Bronchial epithelial cell (primary cell): ENCODE measurements around the gene MED25. TPM values are rescaled to one million over a fixed set of nuclear protein-coding genes. Genes with fewer than 3 reads are reported as not detected.

ENCODE experiments used
- DNase-seq: peaks from one replicate; pipeline ENCODE4 v3.0.0-alpha.2; 2010; ENCODE audit warnings: low read depth
- FAIRE-seq: peaks from 2 replicates; lab custom pipeline; 2011; peaks lifted over from hg19 to GRCh38; lab: Jason Lieb, UNC
- H3K27me3 ChIP-seq: 2 replicates; pipeline ENCODE4 v1.5.1; 2011; ENCODE audit warnings: low read length; ENCODE audit not compliant: control insufficient read depth, insufficient read depth
- H3K36me3 ChIP-seq: 2 replicates; pipeline ENCODE4 v1.5.1; 2011; ENCODE audit warnings: low read length; ENCODE audit not compliant: control insufficient read depth, insufficient read depth
- H3K4me3 ChIP-seq: 2 replicates; pipeline ENCODE4 v1.5.1; 2011; ENCODE audit warnings: mild to moderate bottlenecking, low read depth, low read length, control low read depth
- total RNA-seq: library from RNA; depleted of rRNA; stranded (reverse); fragments of >200 nt; gene quantifications from 2 replicates; pipeline ENCODE4 v1.2.1, GENCODE V29; 2014
- TF ChIP-seq, protein P1 (sequence below): IDR thresholded peaks from 2 replicates; pipeline ENCODE4 v1.5.1; 2011; ENCODE audit warnings: mild to moderate bottlenecking, moderate library complexity, low read length, control low read depth, inconsistent platforms; ENCODE audit not compliant: insufficient read depth, severe bottlenecking

The MED25 gene
- total RNA-seq, 1 donor from 2014 or later, result 8.2 TPM

DNA sequence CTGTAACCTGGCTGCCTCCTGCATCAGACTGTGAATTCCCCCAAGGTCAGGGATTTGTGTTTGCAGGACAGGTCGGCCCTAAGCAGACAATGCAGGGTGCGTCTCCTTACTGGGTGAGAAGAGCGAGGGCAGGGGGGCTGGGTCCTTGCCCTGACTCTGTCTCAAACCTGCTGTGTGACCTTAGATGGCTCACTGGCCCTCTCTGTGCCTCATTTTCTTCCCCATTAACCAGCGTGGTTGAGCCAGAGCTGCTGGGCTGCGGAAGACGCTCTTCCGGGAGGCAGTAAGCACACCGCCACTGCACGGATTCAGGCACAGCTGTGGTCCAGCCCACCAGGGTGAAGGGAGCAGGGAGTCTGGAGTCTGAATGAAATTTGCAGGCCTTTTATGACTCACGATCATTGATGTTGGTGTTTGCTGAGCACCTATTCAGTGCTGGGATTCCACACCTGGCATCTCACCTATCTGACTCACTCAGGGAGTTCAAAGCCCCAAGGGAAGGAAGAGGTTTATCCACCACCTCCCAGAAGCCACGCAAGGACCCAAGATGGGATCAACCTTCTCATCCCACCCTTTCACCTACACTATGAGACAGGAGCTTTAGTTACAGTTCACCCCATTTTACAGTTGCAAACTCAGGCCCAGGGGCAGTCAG is 56.5 kb downstream of the MED25 start:
- DNase-seq, result peak; percentile 73
- H3K36me3 ChIP-seq, result peaks cover 13% of the 10 kb centered on the region
- no peak overlapping the region for H3K4me3 ChIP-seq
- no peak for FAIRE-seq
- TF ChIP-seq, protein P1, sequence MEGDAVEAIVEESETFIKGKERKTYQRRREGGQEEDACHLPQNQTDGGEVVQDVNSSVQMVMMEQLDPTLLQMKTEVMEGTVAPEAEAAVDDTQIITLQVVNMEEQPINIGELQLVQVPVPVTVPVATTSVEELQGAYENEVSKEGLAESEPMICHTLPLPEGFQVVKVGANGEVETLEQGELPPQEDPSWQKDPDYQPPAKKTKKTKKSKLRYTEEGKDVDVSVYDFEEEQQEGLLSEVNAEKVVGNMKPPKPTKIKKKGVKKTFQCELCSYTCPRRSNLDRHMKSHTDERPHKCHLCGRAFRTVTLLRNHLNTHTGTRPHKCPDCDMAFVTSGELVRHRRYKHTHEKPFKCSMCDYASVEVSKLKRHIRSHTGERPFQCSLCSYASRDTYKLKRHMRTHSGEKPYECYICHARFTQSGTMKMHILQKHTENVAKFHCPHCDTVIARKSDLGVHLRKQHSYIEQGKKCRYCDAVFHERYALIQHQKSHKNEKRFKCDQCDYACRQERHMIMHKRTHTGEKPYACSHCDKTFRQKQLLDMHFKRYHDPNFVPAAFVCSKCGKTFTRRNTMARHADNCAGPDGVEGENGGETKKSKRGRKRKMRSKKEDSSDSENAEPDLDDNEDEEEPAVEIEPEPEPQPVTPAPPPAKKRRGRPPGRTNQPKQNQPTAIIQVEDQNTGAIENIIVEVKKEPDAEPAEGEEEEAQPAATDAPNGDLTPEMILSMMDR, result no peak
- no peaks in the 10 kb centered on the region for H3K27me3 ChIP-seq

DNA sequence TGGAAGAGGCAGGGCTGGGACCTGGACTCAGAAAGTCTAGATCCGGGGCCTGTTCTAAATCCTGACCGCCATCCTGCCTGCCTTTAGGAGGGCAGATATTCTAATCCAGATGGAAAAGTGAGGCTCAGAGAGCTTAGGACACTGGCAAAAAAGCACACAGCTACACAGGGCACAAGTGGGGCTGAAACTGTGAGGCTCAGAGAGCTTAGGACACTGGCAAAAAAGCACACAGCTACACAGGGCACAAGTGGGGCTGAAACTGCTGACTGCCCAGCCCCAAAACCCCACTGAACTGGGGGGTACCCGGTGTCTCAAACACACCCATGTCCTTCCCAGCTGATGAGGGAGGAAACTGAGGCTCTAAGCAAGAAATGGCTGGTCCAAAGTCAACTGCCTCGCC is 57.1 kb downstream of the MED25 start:
- TF ChIP-seq, protein P1, result no peak
- Histone ChIP-seq H3K27me3 (no peaks in the 10 kb centered on the region), H3K36me3 (peaks cover 14% of the 10 kb centered on the region), H3K4me3 (no peak overlapping the region)
- FAIRE-seq (no peak), DNase-seq (no peak)

DNA sequence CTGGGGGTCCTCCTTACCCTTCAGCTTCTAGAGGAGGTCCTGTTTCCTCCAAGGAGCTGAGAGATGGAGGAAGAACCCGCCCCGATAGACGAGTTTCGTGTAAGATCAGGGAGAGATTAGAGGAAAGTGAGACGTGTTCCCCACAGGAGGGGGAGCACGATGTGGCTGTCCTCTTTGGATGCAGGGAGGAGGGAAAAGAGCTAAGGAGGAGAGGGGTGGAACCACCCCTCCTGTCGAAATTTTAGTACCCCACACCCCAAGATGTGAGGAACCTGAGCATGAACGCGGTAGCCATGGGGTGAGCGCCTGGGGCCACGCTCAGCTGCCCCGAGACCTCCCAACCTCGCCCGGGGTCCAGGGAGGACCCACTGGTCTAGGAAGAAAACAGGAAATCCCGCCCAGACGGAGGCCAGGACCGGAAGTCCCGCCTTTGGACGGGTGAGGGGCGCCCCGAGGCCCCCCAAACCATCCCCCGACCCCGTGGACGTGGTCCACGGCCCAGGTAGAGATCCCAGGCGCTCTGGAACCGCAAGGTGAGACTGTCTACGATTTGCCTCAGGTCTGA is 57.9 kb downstream of the MED25 start:
- DNase-seq (no peak), FAIRE-seq (no peak)
- TF ChIP-seq, protein P1, result no peak
- H3K36me3 ChIP-seq, result peaks cover 18% of the 10 kb centered on the region
- H3K27me3 ChIP-seq, result no peaks in the 10 kb centered on the region
- H3K4me3 ChIP-seq, result peak overlapping the region; percentile 93

DNA sequence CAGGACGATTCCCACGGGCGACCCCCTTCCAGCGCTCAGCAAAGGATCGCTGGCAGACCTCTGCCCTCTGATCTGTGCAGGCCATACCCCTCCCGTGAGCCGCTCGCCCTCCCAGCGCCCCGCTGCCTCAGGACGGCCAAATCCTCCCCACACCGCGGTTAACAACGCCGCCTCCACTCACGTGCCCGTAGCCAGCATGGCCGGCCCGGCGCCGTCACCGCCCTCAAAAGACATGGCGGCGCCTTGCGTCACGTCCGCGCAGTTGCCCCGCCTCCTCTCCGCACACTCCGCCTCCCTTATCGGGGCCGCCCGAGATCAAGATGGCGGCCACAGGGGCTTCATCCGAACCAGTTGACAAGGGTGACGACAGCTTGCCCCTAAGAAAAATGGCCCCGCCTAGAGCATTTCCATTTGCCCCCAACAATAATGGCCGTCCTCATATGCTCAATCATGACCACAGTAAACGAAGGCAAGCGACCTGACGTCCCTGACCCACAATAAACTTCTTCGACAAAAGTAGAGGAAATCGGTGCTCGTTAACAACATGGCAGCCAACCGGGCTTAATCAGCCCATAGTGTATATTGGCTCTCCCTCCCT is 58.4 kb downstream of the MED25 start:
- DNase-seq, result peak; percentile 93
- TF ChIP-seq, protein P1, result no peak
- peak overlapping the region; percentile 93 for H3K4me3 ChIP-seq
- H3K36me3 ChIP-seq, result peaks cover 19% of the 10 kb centered on the region
- no peak for FAIRE-seq
- H3K27me3 ChIP-seq, result no peaks in the 10 kb centered on the region

DNA sequence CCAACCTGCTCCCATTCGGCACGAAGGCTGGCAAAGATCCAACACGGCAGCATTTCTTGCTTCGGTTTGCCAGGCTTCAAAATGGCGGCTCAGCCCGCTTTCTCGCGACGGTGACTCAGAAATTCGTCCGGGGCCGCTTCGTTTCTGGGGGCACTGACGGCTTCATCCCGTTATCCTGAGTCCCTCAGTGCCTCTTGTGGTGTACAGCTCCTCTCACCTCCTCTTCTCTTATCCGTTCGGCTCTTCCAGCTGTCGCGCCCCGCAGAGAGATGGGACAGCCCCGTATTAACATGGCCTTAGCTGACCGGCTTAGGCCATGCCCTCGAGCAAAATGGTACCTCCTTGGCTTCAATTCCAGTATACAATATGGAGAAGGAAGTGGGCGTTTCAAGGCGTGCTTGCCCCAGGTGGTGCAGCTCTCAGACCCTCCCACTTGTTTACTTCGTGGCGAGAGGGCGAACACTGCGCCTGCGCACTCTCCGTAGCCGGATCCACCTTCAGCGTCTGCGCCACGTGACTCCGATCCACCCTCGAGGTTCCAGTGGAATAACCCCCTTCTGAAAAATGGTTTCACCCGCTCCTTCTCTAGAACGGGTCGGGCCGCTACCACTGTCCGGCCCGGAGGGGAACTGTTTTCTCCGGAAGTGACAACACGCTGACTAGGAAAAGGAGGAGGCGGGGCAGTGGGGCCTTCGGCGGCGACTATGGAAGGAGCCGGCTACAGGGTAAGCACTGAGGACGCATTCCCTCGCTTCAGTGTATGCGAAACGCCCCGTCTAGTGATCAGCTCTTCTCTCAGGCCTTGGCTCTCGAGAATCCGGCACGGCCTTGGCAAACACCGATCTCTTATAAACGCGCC is 59.2 kb downstream of the MED25 start, which contains the start of the genes AKT1S1 and TBC1D17:
Gene AKT1S1 (minus strand): TSS at position 336 of the 859 bp plus-strand sequence. CDS start 4,060 bp downstream, outside the sequence.
Gene TBC1D17 (plus strand): TSS at position 683 of the 859 bp plus-strand sequence. CDS start 22 bp downstream, at position 705.
- TF ChIP-seq, protein P1, result no peak
- peak; percentile 99 for DNase-seq
- Histone ChIP-seq H3K4me3 (peak within 1 kb of the TSS; percentile 93), H3K36me3 (peaks cover 22% of the 10 kb centered on the region), H3K27me3 (no peaks in the 10 kb centered on the region)
- FAIRE-seq, result peak; percentile 99
